Activated CD8-positive, alpha-beta T cell treated with anti-CD3 and anti-CD28 coated beads for 36 hours (primary cell): ENCODE results near the gene AFMID. TPM values are rescaled to one million over a fixed set of nuclear protein-coding genes. Genes with fewer than 3 reads are reported as not detected.
"Not testable (repeated sequence)": the region's sequence is repeated elsewhere in the genome, so short reads cannot be mapped to it uniquely, and the experiment has no call there.

Experiments used
- ATAC-seq: fragments of 200-7000 bp; cut with Tn5 transposase; one replicate; pipeline ENCODE4 v1.10.0; 2021; ENCODE audit warnings: mild to moderate bottlenecking, moderate library complexity
- CTCF ChIA-PET: fragments of 350-600 bp; sonication (Branson Sonifier 250); formaldehyde crosslinking; loops from one replicate; lab custom pipeline; 2021; ENCODE audit warnings: antibody characterized with exemption; lab: Charles Lee
- POLR2A ChIA-PET: fragments of 350-600 bp; sonication (Branson Sonifier 250); formaldehyde crosslinking; loops from one replicate; lab custom pipeline; 2021; ENCODE audit warnings: antibody characterized with exemption; lab: Charles Lee
- DNase-seq: peaks from one replicate; pipeline ENCODE4 v3.0.0-alpha.2; 2020
- H3K27ac Mint-ChIP-seq: one replicate; pipeline ENCODE4 v1.8.0; 2021; ENCODE audit warnings: mild to moderate bottlenecking, mixed read lengths
- H3K27me3 Mint-ChIP-seq: one replicate; pipeline ENCODE4 v1.8.0; 2021; ENCODE audit warnings: mixed read lengths
- H3K36me3 Mint-ChIP-seq: one replicate; pipeline ENCODE4 v1.8.0; 2021; ENCODE audit warnings: low read depth, mixed read lengths
- H3K4me1 Mint-ChIP-seq: one replicate; pipeline ENCODE4 v1.8.0; 2021; ENCODE audit warnings: low read depth, mixed read lengths
- H3K4me3 Mint-ChIP-seq: one replicate; pipeline ENCODE4 v1.8.0; 2021; ENCODE audit warnings: mild to moderate bottlenecking, moderate library complexity, mixed read lengths
- H3K9me3 Mint-ChIP-seq: one replicate; pipeline ENCODE4 v1.8.0; 2021; ENCODE audit warnings: mixed read lengths
- CTCF ChIP-seq: fragments of 200-600 bp; IDR thresholded peaks from one replicate; pipeline ENCODE4 v1.8.0; 2022; ENCODE audit warnings: antibody characterized with exemption, mild to moderate bottlenecking
- intact Hi-C: fragments of 100-400 bp; cut with micrococcal nuclease; formaldehyde crosslinking; loops from one replicate; pipeline ENCODE4 v1.10.0; 2022
- total RNA-seq, 2 experiments: library from RNA; stranded (reverse); gene quantifications; one replicate each; pipeline ENCODE4 v1.2.3, GENCODE V29; 2021

Gene AFMID
- total RNA-seq, 2 experiments from 2014 or later = 20.8 to 27.9 TPM

DNA sequence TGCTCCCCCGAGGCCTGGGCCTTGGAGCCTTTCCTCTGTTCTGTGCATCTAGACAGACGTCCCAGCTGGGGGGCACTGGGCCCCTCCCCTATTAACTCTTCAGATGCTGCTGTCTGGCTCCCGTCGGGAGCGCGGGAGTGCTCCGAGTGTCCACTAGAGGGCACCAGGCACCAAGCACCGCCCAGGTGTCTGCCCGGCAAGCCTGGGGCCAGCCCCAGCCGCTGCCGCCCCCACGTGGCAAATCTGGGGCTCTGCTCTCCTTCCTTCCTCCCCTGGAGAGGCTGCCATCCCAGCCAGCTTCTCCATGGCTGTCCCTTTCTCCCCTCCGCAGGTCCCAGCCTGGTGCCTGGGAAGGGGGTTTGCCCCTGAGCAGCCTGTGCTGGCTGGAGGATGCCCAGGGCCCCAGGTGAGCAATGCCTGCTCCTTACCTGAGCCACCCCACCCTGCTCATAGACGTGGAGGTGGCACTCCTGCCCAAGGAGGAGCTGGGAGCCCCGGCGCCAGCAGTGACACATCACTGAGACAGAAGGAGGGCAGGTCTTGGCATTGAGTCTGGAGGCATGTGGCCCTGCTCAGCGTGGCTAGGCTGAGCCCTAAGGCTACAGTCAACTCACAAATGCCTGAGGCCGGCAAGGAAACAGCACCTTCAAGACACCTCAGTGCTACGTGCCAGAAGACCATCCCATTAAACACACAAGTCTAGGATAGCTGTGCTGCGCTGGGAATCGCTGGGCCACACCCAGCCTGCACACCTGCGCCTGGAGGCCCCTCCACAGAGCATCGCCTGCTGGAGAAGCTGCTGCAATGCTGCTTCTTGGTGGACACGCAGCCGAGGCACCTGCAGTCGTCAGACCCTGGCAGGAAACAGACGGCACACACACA is 64.0 kb downstream of the AFMID start:
- ATAC-seq (peak; percentile 78), DNase-seq (peak; percentile 89)
- Mint-ChIP-seq H3K36me3 (no peaks in the 10 kb centered on the region), H3K4me3 (peak overlapping the region; percentile 29), H3K4me1 (peaks cover 32% of the 10 kb centered on the region), H3K27ac (peak overlapping the region; percentile 61), H3K9me3 (no peaks in the 10 kb centered on the region), H3K27me3 (no peaks in the 10 kb centered on the region)
- peak; percentile 98 for TF ChIP-seq CTCF
- POLR2A ChIA-PET = interaction anchor here (0.8 to 1.5 kb wide), 8 partner anchors 9 to 197 kb away, joined by 3 to 4 read pairs (median 3); no protein-coding TSS in a partner anchor
- intact Hi-C loops = loop anchor here (5.0 kb wide), 1 partner anchor 171 kb away; no protein-coding TSS in a partner anchor
- CTCF ChIA-PET = interaction anchor here (0.8 to 3.5 kb wide), 48 partner anchors 8 to 456 kb away, joined by 3 to 23 read pairs (median 4); partner anchors contain the start of genes BIRC5 and TMC8

DNA sequence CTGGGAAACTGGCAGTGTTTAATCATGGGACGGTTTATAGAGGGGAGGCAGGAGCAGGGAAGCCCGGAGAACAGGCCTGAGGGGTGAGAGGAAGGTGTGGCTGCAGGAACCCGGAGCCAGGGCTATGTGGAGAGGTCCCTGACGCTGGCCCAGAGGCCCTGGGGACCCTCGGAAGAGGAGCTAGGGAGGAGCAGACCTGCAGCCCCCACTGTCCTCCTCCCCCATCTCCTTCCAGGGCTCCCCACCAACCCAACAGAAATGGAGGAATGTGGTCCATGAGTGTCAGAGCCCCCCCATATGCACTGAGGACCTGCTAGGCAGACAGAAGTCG is 64.6 kb downstream of the AFMID start:
- H3K27me3 Mint-ChIP-seq = no peaks in the 10 kb centered on the region
- ChIA-PET POLR2A (interaction anchor here (0.8 to 1.5 kb wide), 6 partner anchors 25 to 198 kb away, joined by 3 to 4 read pairs (median 3); no protein-coding TSS in a partner anchor), CTCF (interaction anchor here (0.8 to 3.5 kb wide), 38 partner anchors 10 to 456 kb away, joined by 3 to 23 read pairs (median 4); partner anchors contain the start of genes BIRC5 and TMC8)
- DNase-seq (no peak), ATAC-seq (no peak)
- peak overlapping the region; percentile 61 for H3K27ac Mint-ChIP-seq
- no peaks in the 10 kb centered on the region for H3K36me3 Mint-ChIP-seq
- peaks cover 32% of the 10 kb centered on the region for H3K4me1 Mint-ChIP-seq
- intact Hi-C loops = loop anchor here (5.0 kb wide), 1 partner anchor 171 kb away; no protein-coding TSS in a partner anchor
- TF ChIP-seq CTCF = no peak
- peak overlapping the region; percentile 29 for H3K4me3 Mint-ChIP-seq
- H3K9me3 Mint-ChIP-seq = no peaks in the 10 kb centered on the region

DNA sequence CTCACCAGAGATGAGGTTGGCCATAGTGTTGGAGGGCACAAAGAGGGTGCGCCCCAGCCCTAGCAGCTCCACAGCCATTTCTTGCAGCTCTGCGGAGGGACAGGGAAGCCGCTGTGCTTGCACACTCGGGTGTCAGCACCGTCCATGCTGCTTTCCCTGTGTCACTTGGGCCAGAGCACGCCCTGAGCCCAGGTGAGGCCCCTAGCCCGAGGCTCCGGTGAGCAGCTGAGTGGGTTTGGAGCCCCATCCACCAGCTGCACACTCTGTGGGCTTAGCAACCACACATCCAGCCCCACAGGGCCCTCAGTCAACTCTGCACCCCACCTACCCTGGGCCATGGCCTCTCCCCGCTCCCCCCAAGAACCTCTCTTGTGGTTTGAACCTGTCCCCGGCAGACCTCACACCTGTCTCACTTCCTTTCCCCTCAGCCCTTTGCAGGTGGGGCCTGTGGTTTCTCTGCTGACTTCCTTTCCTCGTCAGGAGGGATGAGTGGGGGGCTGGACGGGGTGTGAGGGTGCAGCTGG is 65.0 kb downstream of the AFMID start:
- Mint-ChIP-seq H3K27ac (peak overlapping the region; percentile 45), H3K36me3 (no peaks in the 10 kb centered on the region), H3K27me3 (no peaks in the 10 kb centered on the region), H3K4me1 (peaks cover 32% of the 10 kb centered on the region), H3K9me3 (no peaks in the 10 kb centered on the region), H3K4me3 (peak overlapping the region; percentile 2)
- ATAC-seq = peak; percentile 50
- no peak for TF ChIP-seq CTCF
- CTCF ChIA-PET = interaction anchor here (0.9 to 3.5 kb wide), 28 partner anchors 11 to 455 kb away, joined by 3 to 23 read pairs (median 6); partner anchors contain the start of genes BIRC5 and TMC8
- DNase-seq = peak; percentile 77
- POLR2A ChIA-PET = interaction anchor here (0.8 to 1.5 kb wide), 4 partner anchors 26 to 199 kb away, joined by 3 read pairs; no protein-coding TSS in a partner anchor
- intact Hi-C loops = loop anchor here (5.0 kb wide), 1 partner anchor 170 kb away; no protein-coding TSS in a partner anchor

GRCh38 chr17:78252701-78253635 is 65.8 kb downstream of the AFMID start:
- no peak for TF ChIP-seq CTCF
- ChIA-PET POLR2A (interaction anchor here (1.3 to 1.5 kb wide), 2 partner anchors 132 to 168 kb away, joined by 3 to 4 read pairs; no protein-coding TSS in a partner anchor), CTCF (interaction anchor here (1.7 to 2.4 kb wide), 3 partner anchors 108 to 168 kb away, joined by 4 to 17 read pairs (median 10); partner anchors contain the start of gene TMC8)
- DNase-seq (peak; percentile 30), ATAC-seq (no peak)
- Mint-ChIP-seq H3K9me3 (no peaks in the 10 kb centered on the region), H3K27me3 (no peaks in the 10 kb centered on the region), H3K4me1 (peaks cover 35% of the 10 kb centered on the region), H3K36me3 (no peaks in the 10 kb centered on the region), H3K27ac (peak overlapping the region; percentile 79), H3K4me3 (peak overlapping the region; percentile 75)
- intact Hi-C loops = loop anchor here (5.0 kb wide), 1 partner anchor 169 kb away; no protein-coding TSS in a partner anchor

GRCh38 chr17:78253636-78253945 is 66.4 kb downstream of the AFMID start:
- CTCF ChIA-PET, H3K36me3 Mint-ChIP-seq, DNase-seq, H3K9me3 Mint-ChIP-seq, H3K27me3 Mint-ChIP-seq, ATAC-seq: not testable (repeated sequence)
- intact Hi-C loops = loop anchor here (5.0 kb wide), 1 partner anchor 169 kb away; no protein-coding TSS in a partner anchor
- POLR2A ChIA-PET = interaction anchor here (1.3 kb wide), 1 partner anchor 168 kb away, joined by 4 read pairs; no protein-coding TSS in a partner anchor
- Mint-ChIP-seq H3K4me1 (peaks cover 39% of the 10 kb centered on the region), H3K27ac (peak overlapping the region; percentile 81), H3K4me3 (peak overlapping the region; percentile 75)
